ENCODE measurements around the gene LAMTOR4.

The LAMTOR4 gene

GRCh38 chr7:100160067-100160466 is 11.3 kb downstream of the LAMTOR4 start:
- no peak for TF ChIP-seq POLR2AphosphoS5 (IDR thresholded peaks at IDR 0.05; ENCODE audit: low read depth)
- TF ChIP-seq, protein P1, sequence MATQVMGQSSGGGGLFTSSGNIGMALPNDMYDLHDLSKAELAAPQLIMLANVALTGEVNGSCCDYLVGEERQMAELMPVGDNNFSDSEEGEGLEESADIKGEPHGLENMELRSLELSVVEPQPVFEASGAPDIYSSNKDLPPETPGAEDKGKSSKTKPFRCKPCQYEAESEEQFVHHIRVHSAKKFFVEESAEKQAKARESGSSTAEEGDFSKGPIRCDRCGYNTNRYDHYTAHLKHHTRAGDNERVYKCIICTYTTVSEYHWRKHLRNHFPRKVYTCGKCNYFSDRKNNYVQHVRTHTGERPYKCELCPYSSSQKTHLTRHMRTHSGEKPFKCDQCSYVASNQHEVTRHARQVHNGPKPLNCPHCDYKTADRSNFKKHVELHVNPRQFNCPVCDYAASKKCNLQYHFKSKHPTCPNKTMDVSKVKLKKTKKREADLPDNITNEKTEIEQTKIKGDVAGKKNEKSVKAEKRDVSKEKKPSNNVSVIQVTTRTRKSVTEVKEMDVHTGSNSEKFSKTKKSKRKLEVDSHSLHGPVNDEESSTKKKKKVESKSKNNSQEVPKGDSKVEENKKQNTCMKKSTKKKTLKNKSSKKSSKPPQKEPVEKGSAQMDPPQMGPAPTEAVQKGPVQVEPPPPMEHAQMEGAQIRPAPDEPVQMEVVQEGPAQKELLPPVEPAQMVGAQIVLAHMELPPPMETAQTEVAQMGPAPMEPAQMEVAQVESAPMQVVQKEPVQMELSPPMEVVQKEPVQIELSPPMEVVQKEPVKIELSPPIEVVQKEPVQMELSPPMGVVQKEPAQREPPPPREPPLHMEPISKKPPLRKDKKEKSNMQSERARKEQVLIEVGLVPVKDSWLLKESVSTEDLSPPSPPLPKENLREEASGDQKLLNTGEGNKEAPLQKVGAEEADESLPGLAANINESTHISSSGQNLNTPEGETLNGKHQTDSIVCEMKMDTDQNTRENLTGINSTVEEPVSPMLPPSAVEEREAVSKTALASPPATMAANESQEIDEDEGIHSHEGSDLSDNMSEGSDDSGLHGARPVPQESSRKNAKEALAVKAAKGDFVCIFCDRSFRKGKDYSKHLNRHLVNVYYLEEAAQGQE (IDR thresholded peaks at IDR 0.05; ENCODE audit: insufficient replicate concordance, low read depth), result no peak
- TF ChIP-seq GABPA (IDR thresholded peaks at IDR 0.05; ENCODE audit: low read depth), result no peak
- TF ChIP-seq SPI1 (IDR thresholded peaks at IDR 0.05; ENCODE audit: borderline replicate concordance, low read depth), result no peak
- TF ChIP-seq CTCF (IDR thresholded peaks at IDR 0.05; ENCODE audit: insufficient read depth, low read length), result no peak
- Histone ChIP-seq H3K4me3 (replicated peaks; ENCODE audit: insufficient read depth, low read length) (no peak overlapping the region), H3K27ac (replicated peaks) (no peak overlapping the region), H3K27me3 (ENCODE audit: insufficient read depth, poor library complexity, severe bottlenecking) (no peaks in the 10 kb centered on the region)
- no peak for DNase-seq (ENCODE audit: low read depth in 1 of 2, low spot score in 1 of 2)

- TF ChIP-seq CTCF (IDR thresholded peaks at IDR 0.05; ENCODE audit: insufficient read depth, low read length) (no peak), SPI1 (IDR thresholded peaks at IDR 0.05; ENCODE audit: borderline replicate concordance, low read depth) (no peak), POLR2AphosphoS5 (IDR thresholded peaks at IDR 0.05; ENCODE audit: low read depth) (no peak), GABPA (IDR thresholded peaks at IDR 0.05; ENCODE audit: low read depth) (no peak)
- TF ChIP-seq, protein P1 (IDR thresholded peaks at IDR 0.05; ENCODE audit: insufficient replicate concordance, low read depth), result no peak
- Histone ChIP-seq H3K27ac (replicated peaks) (no peak overlapping the region), H3K4me3 (replicated peaks; ENCODE audit: insufficient read depth, low read length) (no peak overlapping the region), H3K27me3 (ENCODE audit: insufficient read depth, poor library complexity, severe bottlenecking) (peaks cover 14% of the 10 kb centered on the region)
- no peak for DNase-seq (ENCODE audit: low read depth in 1 of 2, low spot score in 1 of 2)
Measured at GRCh38 chr7:100163006-100163531, 14.4 kb downstream of the LAMTOR4 start.

- Histone ChIP-seq H3K4me3 (replicated peaks; ENCODE audit: insufficient read depth, low read length) (no peak overlapping the region), H3K27me3 (ENCODE audit: insufficient read depth, poor library complexity, severe bottlenecking) (peaks cover 17% of the 10 kb centered on the region), H3K27ac (replicated peaks) (no peak overlapping the region)
- TF ChIP-seq SPI1 (IDR thresholded peaks at IDR 0.05; ENCODE audit: borderline replicate concordance, low read depth), result no peak
- TF ChIP-seq, protein P1 (IDR thresholded peaks at IDR 0.05; ENCODE audit: insufficient replicate concordance, low read depth), result no peak
- no peak for TF ChIP-seq GABPA (IDR thresholded peaks at IDR 0.05; ENCODE audit: low read depth)
- no peak for TF ChIP-seq POLR2AphosphoS5 (IDR thresholded peaks at IDR 0.05; ENCODE audit: low read depth)
- no peak for TF ChIP-seq CTCF (IDR thresholded peaks at IDR 0.05; ENCODE audit: insufficient read depth, low read length)
- no peak for DNase-seq (ENCODE audit: low read depth in 1 of 2, low spot score in 1 of 2)
Measured at GRCh38 chr7:100163871-100164270, 15.2 kb downstream of the LAMTOR4 start.

Measured in HL-60 (cell line).